ENCODE results near the gene SETBP1.

DNA sequence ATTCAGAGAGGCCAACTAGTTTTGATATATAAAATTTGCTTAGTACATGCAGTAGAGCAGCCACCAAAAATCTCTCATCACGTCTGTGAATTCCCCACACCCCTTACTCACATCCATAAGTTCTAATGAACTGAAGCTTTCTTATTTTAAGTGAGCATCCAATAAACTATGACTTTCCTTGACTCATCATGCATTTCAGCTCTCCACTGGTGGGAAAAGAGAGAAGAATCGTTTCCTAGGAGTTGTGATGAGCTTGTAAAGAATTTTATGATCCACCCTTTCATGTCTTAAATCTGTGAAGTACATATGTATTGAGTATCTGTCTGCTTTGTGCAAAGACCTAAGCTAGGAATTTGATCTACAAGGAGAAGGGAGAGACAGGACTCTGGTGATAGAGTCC lies 428.6 kb downstream of the SETBP1 start:
- no peak for TF ChIP-seq TCF7 (IDR thresholded peaks at IDR 0.05; ENCODE audit: low read depth)
- no peak for TF ChIP-seq POLR2AphosphoS5 (IDR thresholded peaks at IDR 0.05; ENCODE audit: low read depth, low read length)
- TF ChIP-seq, protein P1, sequence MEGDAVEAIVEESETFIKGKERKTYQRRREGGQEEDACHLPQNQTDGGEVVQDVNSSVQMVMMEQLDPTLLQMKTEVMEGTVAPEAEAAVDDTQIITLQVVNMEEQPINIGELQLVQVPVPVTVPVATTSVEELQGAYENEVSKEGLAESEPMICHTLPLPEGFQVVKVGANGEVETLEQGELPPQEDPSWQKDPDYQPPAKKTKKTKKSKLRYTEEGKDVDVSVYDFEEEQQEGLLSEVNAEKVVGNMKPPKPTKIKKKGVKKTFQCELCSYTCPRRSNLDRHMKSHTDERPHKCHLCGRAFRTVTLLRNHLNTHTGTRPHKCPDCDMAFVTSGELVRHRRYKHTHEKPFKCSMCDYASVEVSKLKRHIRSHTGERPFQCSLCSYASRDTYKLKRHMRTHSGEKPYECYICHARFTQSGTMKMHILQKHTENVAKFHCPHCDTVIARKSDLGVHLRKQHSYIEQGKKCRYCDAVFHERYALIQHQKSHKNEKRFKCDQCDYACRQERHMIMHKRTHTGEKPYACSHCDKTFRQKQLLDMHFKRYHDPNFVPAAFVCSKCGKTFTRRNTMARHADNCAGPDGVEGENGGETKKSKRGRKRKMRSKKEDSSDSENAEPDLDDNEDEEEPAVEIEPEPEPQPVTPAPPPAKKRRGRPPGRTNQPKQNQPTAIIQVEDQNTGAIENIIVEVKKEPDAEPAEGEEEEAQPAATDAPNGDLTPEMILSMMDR (CRISPR knock-in tag; IDR thresholded peaks at IDR 0.05) = no peak
